SK-N-MC (cell line): ENCODE data around the gene NES.

Experiments
- EZH2 ChIP-seq: fragments of 200-600 bp; sonication (generic); IDR thresholded peaks from one replicate; pipeline ENCODE4 v1.6.1; 2017; ENCODE audit warnings: antibody characterized with exemption
- POLR2AphosphoS5 ChIP-seq: IDR thresholded peaks from 2 replicates; pipeline ENCODE4 v1.6.1; 2012; ENCODE audit warnings: mild to moderate bottlenecking, low read depth, low read length, borderline replicate concordance

- TF ChIP-seq EZH2 (no peak), POLR2AphosphoS5 (no peak)
Observed at GRCh38 chr1:156703741-156704140, 26.5 kb upstream of the NES start.
